GM21367 (cell line): ENCODE results near the gene MGST3.
A peak's percentile ranks its signal among the peaks of the same experiment; 100 is the strongest.
"Not testable (repeated sequence)": the region's sequence is repeated elsewhere in the genome, so short reads cannot be mapped to it uniquely, and the experiment has no call there.

Experiments used
- ATAC-seq: cut with Tn5 transposase; IDR thresholded peaks from one replicate; pipeline ENCODE4 v1.9.1; 2021; ENCODE audit not compliant: unreplicated experiment

The MGST3 gene

GRCh38 chr1:165648919-165649572 is 18.0 kb downstream of the MGST3 start:
- no peak for ATAC-seq

GRCh38 chr1:165650981-165651625 is 20.1 kb downstream of the MGST3 start:
- no peak for ATAC-seq

- not testable (repeated sequence) for ATAC-seq
Measured at GRCh38 chr1:165658766-165659580, 27.9 kb downstream of the MGST3 start.

- no peak for ATAC-seq
Measured at GRCh38 chr1:165659581-165659895, 28.5 kb downstream of the MGST3 start.

GRCh38 chr1:165661703-165662102 is 30.7 kb downstream of the MGST3 start:
- no peak for ATAC-seq

- no peak for ATAC-seq
Measured at GRCh38 chr1:165662186-165662585, 31.2 kb downstream of the MGST3 start.

GRCh38 chr1:165666152-165666825 is 35.3 kb downstream of the MGST3 start:
- no peak for ATAC-seq

GRCh38 chr1:165668184-165668583 is 37.1 kb downstream of the MGST3 start:
- no peak for ATAC-seq

GRCh38 chr1:165671526-165671925 is 40.5 kb downstream of the MGST3 start:
- ATAC-seq = no peak

- no peak for ATAC-seq
Measured at GRCh38 chr1:165674599-165674998, 43.6 kb downstream of the MGST3 start.

GRCh38 chr1:165675794-165676193 is 44.8 kb downstream of the MGST3 start:
- no peak for ATAC-seq

GRCh38 chr1:165678509-165678908 is 47.5 kb downstream of the MGST3 start:
- no peak for ATAC-seq

- ATAC-seq = no peak
Measured at GRCh38 chr1:165679282-165680036, 48.4 kb downstream of the MGST3 start.

GRCh38 chr1:165680303-165680702 is 49.3 kb downstream of the MGST3 start:
- ATAC-seq = no peak

GRCh38 chr1:165680773-165681172 is 49.7 kb downstream of the MGST3 start:
- ATAC-seq = not testable (repeated sequence)

- ATAC-seq = no peak
Measured at GRCh38 chr1:165683848-165684485, 52.9 kb downstream of the MGST3 start.

GRCh38 chr1:165686121-165686970 is 55.3 kb downstream of the MGST3 start:
- ATAC-seq = peak; percentile 64

GRCh38 chr1:165686971-165687433 is 56.0 kb downstream of the MGST3 start:
- peak; percentile 26 for ATAC-seq

- ATAC-seq = no peak
Measured at GRCh38 chr1:165688046-165688445, 57.0 kb downstream of the MGST3 start.
